ENCODE data around the gene PIPOX. TPM values are rescaled to one million over a fixed set of nuclear protein-coding genes. Genes with fewer than 3 reads are reported as not detected.
"Not testable (repeated sequence)": the region's sequence is repeated elsewhere in the genome, so short reads cannot be mapped to it uniquely, and the experiment has no call there.

The PIPOX gene
- total RNA-seq, 2 donors from 2014 or later = 0.46 to 2.2 TPM

DNA sequence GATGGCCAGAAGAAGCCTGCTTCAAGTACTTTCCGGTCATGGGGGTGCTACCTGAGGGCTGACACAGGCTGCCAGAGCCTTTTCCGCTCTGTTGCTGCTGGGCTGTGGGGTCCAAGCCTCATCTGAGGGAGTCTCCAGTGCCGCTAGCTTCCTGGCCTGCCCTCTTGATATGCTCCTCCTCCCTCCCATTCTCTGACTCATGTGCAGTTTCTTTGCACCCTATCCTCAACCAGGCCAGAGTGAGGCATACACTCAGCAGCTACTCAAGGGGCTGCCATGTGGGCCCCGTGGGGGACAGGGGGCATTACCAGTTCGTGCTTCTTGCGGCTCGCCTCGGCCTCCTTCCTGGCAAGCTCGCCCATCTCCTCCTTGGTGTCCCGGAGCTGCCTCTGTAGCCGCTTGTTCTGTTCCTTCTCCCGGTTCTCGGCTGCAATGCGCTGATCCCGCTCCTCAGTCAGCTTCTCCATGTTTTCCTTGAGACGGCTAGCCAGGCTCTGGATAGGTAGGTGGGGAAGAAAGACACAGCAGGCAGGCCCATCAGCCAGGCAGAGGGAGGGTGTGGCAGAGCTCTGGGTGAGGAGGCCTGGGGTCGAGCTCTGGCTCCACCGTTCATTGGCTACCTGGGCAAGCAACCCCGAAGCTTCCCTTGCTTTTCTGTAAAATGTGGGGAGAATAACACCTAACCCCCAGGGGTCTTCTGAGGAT is 43.8 kb downstream of the PIPOX start:
- no peak for DNase-seq
- intact Hi-C loops (cut with DNase I, micrococcal nuclease) = no loop called here
- ATAC-seq = no peak

DNA sequence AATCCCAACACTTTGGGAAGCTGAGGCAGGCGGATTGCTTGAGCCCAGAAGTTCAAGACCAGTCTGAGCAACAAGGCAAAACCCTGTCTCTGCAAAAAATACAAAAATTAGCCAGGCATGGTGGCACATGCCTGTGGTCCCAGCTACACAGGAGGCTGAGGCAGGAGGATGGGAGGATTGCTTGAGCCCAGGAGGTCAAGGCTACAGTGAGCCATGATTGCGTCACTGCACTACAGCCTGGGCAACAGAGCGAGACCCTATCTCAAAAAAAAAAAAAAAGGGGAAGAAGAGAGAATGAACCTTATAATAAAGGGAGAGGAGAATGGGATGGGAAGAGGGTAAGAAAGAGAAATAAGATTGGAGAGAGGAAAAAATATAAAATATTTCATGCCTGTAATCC is 45.8 kb downstream of the PIPOX start:
- DNase-seq; intact Hi-C loops (cut with DNase I, micrococcal nuclease); ATAC-seq: not testable (repeated sequence)

DNA sequence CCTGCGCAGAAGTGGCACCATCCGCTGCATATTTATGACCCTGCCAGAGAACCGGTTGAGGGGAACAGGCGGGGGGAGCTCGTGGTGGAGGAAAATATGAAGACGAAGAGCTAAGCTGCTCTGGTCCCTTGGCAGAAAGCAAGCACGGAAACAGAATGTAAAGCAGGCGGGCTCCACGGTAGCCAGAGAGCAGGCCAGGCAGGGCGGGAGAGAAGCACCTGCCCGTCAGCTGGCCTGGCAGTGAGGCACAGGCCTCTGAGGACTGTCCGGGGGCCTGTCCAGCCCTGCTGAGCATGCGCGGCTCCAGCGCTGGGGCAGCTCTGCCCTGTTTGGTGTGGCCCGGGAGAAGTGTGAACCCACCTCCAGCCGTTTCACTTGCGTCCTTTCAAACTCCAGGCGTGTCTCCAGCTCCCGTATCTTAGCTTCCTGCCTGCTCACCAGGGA is 46.7 kb downstream of the PIPOX start:
- ATAC-seq (no peak), DNase-seq (no peak)
- intact Hi-C loops (cut with DNase I, micrococcal nuclease) = no loop called here

DNA sequence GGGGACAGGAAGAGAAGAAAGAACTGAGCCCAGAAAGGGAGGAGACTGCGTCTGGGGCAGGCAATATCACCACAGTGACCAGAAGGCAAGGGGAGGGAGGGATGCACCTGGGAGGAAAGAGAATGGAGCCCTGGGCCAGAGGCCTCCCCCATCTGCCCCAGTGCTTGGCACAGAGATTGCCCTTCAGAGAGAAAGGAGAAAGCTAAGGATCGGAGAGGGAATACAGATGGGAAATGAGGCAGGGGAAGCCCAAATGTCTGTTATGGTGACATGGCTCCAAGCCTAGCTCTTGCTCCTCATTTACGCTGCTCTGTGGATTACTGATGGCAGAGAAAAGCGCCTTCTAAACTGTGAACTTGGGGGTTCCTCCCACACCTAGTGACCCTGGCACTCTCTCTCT is 47.2 kb downstream of the PIPOX start:
- ATAC-seq = no peak
- intact Hi-C loops (cut with DNase I, micrococcal nuclease) = no loop called here
- no peak for DNase-seq

DNA sequence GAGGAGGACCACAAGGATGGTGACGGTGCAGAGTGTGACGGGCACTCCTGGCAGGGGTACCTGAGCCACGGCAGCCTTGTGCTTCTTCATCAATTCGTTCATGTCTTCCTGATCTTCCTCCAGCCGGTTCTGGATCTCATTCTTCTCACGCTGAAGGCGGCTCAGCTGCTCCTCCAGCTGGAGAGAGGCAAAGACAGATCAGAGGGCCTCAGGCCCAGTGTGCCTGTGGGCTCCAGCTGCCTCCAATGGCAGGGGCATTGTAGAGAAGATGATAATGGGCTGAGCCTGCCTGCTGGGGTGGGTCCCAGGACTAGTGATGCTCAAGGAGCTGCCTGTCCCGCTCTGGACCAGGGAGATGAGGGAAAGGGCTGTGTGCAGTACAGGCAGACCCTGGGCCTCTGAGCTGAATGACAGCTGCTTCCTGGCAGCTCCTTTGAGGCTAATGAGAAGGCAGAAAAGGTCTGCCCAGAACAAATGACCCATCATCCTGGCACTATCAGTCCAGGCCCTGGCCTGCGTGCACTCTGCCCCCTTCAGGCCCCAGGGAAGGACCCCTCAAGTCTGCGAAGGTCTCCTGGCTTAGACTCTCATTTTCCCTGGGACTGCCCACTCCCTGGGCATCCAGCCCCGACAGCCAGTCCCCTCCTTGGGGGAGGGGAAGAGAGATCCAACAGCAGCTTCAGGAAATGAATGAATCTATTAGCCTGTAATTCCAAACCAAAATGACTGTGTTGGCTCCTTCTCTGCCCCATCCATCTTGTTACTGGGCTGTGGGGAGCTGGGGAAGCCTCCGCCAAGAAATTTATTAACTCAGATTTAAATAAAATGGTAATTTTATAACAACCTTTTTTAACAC is 48.0 kb downstream of the PIPOX start:
- intact Hi-C loops (cut with DNase I, micrococcal nuclease) = no loop called here
- ATAC-seq = no peak
- DNase-seq = no peak

DNA sequence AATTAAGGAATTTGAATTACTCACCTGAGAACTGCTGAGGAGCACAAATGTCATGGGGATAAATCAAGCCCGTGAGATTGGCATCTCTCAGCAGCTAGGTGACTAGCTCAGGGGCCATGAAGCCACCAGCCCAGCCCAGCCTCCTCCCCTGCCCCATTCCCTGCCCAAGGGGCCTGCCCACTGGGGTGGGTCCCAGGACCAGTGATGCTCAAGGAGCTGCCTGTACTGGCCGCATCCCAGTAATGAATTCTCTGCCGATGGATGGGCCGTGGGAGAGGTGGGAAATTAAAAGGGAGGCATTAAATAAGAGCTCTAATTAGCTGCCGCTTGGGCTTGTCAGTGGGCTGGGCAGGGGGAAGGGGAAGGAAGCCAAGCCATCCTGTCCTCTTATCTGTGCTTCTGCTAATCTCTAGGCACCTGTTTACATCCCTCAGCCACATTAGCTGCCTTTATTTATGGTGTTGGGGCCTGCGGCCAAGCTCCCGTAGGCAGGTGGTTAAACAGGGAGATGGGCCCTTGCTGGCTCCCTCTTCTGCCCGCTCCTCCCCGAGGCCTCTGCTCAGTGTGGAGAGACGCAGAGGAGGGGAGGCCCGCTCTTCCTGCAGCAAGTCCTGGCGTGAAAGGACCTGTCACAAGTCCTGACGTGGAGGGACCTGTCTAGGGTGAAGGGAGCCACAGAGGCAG is 48.8 kb downstream of the PIPOX start:
- ATAC-seq (no peak), DNase-seq (no peak)
- intact Hi-C loops (cut with DNase I, micrococcal nuclease) = no loop called here

DNA sequence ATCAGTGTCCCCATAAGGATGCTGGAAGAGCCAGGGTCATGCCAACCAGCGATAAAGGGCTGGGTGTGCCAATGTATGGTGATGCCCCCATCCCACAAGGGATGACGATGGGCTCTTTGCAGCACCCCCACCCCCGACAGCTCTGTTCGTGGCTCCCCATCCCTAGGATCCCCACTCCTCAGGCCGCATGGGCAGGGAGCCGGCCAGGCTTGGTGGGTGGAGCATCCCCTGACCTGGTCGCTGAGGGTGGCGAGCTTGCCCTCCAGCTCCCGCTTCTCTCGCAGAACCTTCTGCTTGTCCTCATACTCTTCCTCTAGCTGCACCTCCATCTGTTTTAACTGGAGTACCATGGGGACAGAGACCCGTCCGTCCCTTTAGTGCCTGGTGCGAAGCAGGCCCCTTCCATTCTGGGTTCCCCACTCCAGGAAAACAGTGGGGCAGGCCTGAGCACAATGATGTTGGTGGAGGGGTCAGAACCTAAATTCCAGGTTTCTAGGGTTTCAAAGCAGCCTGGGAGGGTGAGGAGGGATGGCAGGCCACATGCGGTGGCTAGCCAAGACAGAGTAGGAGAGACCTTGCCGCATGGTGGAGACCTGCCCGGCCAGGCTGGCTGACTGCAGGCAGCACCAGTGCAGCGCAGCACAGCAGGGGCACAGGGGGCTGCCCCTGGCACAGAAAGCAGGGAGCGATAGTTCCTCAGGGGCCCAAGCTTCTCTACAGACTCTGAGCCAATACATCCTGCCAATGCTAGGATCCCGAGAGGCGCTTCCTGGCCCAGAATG is 50.3 kb downstream of the PIPOX start:
- DNase-seq (no peak), ATAC-seq (no peak)
- intact Hi-C loops (cut with DNase I, micrococcal nuclease) = no loop called here

DNA sequence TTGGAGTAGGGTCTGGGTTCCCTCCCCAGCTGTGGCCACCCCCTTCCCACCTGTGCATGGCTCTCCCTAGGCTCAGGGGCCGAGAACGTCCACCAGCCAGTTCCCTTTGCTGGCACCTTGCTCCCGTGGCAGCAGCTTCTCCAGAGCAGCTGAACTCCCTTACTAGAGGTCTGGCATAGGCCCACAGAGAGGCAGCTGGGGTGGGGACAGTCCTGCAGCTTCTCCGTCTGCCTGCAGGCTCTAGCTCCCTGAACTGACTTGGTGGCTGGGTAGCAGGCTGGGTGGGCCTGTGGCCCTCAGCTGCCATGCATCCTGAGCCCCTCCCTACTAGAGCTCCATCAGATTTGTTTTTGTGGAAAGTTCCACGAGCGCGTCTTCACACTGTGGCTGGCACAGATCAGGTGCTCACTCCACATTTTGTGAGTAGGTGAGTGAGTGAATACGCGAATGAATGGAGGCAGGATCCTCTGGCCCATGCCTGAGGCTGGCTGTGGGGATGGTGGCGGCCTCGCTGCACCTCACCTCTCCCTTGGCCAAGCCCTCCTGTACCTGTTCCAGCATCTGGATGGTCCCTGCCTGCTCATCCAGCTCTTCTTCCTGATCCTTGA is 51.3 kb downstream of the PIPOX start:
- DNase-seq = no peak
- peak; percentile 10 for ATAC-seq
- intact Hi-C loops (cut with DNase I, micrococcal nuclease) = no loop called here

DNA sequence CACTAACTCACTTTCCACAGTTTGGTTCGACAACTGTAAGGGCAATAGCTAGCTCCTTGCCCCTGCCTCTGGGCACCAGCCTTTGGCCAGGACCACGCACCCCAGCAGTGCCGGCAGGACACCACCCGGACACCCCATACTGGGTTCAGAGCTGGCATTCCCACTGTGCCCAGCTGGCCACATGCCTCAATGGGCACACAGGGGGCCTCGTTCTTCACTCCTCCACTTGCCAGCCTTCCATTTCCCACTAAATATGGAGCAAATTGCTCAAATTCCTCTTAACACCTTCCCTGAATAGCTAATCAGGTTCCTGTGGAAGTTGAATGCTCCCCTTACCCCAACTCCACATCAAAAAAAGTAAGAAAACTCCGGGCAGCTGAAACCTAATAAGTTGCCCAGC is 52.5 kb downstream of the PIPOX start:
- ATAC-seq = no peak
- intact Hi-C loops (cut with DNase I, micrococcal nuclease) = no loop called here
- no peak for DNase-seq

DNA sequence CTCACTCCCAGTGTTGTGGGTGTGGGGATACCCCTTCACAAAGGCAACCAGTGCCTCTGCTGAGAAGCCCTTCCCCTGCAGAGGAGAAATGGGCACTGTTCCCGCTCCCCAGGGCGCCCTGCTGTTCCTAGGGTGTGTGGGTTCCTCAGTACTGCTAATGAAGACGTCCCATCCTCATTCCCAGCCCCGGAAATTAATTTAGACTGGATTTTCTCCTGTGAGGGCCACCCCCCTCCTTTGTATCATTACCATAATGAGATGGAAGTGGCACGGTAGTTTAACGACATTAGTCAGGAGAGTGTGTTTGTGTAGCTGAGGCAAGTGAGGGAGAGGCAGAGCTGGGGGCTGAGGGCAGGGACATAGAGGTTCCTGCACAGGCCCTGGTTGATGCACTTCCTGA is 53.2 kb downstream of the PIPOX start:
- intact Hi-C loops (cut with DNase I, micrococcal nuclease) = no loop called here
- DNase-seq (no peak), ATAC-seq (no peak)

DNA sequence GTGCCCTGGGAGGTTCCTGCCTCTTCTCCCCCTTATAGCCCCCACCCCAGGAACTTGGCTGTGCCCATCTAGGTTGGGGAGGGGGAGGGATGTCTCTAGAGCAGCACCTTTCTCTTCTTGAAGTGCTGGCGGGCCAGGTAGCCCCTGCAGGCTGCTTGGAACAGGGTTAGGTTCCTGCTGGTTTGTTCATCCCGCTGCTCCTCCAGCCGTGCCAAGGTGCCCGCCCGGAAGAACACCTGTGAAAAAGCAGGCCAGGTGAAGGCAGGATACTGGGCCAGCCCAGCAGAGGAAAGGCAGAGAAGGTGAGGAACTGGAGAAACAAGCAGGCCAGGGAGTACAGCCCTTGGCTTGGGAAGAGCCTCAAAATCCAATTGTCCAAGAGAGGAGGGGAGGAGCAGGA is 56.6 kb downstream of the PIPOX start:
- DNase-seq = no peak
- ATAC-seq = no peak
- intact Hi-C loops (cut with DNase I, micrococcal nuclease) = no loop called here

DNA sequence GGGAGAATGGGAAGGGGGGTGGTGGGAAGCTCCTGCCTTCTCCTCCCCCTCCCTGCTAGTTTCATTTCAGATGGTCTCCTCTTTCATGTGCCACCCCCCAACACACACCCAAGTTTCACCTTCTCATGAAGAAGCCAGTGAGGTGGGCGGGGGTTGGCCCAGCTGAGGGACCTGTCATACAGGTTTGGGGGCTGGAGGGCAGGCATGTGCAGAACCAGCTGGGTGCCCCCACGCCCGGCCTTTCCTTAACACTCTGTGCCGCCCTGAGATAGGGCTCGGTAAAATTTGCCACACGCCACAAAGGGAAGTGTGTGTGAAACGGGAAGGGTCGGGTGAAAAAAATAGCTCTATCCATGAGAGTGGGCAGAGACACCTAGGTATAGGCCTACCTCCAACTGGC is 57.4 kb downstream of the PIPOX start:
- ATAC-seq = no peak
- no peak for DNase-seq
- intact Hi-C loops (cut with DNase I, micrococcal nuclease) = no loop called here

DNA sequence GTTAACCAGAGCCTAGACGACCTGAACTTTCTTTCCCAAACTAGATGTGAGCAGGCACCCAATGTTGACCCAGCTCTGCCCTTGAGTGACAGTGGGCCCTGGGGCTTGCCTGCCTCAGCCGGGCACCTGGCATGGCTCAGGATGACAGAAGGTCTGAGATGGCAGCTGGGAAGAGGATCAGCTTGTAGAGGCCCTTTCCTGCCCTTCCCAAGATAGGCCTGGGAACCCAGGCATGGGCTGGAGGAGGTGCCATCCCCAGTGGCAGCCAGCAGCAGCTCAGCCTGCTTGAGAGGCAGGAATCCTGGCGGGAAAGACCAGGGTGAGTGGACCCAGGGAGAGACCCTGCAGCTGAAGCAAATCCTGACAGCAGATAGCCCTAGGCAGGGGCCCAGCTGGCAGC is 59.1 kb downstream of the PIPOX start:
- ATAC-seq = no peak
- intact Hi-C loops (cut with DNase I, micrococcal nuclease) = no loop called here
- no peak for DNase-seq

DNA sequence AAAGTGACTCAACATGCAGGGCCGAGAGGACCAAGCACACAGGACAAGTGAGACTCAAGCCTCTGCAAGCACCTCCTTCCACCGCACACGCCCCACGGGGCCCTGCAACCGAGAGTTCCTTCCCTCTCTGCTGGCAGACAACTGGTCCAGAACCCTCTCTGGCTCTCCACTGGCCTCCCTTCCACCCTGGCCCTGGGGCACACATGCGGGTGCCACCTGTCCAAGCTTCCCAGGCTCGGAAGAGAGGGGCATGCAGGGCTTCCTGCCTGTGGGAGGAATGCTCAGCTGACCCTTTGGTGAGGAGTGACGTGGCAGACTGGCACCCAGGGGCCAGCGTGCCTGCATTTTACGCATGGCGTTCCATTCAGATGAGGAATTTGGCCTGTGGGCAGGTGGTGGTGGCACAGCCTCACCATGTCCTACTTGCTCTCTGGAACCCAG is 59.8 kb downstream of the PIPOX start:
- no peak for DNase-seq
- intact Hi-C loops (cut with DNase I, micrococcal nuclease) = no loop called here
- ATAC-seq = no peak

DNA sequence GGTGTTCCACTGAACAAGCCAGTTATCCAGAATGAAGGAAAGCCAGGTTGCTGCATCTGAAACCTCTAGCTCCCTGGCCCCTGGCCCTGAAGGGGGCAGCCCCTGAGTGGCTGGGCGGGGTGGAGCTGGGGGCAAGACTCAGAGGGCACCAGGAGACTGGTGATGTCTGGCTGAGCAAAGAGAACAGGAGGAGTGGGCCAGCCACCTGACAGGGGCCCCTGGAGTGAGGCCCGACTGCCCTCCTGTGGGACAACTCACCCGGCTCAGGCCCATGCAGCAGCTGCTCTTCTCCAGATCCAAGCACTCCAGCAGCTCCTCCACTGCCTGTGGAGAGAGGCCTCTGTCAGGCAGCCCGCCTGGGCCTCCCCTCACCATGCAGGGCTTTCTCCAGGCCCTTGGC is 60.4 kb downstream of the PIPOX start:
- intact Hi-C loops (cut with DNase I, micrococcal nuclease) = no loop called here
- DNase-seq = no peak
- ATAC-seq = no peak
